ENCODE data around the gene PPP1R14D.

DNA sequence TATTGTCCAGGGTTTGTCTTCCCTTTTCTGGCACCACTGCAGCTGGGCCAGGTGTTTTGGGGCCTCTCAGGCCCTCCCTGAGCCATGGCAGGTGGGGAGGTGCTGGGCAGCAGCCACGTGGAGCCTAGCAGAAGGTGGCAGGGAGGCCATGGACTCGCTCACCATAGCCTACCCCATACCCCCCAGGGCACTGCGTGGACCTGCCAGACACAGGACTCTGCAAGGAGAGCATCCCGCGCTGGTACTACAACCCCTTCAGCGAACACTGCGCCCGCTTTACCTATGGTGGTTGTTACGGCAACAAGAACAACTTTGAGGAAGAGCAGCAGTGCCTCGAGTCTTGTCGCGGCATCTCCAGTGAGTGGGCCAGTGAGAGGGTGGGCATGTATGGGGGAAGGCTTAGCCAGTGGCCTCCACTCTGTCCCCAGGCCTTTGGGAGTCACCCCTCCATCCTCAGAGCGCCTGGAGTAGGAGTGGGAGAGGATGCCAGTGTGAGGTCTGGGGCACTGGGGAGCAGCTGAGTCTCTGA is 27.3 kb upstream of the PPP1R14D start:
- TF ChIP-seq POLR2A (IDR thresholded peaks at IDR 0.05) = no peak
- TF ChIP-seq, protein P1, sequence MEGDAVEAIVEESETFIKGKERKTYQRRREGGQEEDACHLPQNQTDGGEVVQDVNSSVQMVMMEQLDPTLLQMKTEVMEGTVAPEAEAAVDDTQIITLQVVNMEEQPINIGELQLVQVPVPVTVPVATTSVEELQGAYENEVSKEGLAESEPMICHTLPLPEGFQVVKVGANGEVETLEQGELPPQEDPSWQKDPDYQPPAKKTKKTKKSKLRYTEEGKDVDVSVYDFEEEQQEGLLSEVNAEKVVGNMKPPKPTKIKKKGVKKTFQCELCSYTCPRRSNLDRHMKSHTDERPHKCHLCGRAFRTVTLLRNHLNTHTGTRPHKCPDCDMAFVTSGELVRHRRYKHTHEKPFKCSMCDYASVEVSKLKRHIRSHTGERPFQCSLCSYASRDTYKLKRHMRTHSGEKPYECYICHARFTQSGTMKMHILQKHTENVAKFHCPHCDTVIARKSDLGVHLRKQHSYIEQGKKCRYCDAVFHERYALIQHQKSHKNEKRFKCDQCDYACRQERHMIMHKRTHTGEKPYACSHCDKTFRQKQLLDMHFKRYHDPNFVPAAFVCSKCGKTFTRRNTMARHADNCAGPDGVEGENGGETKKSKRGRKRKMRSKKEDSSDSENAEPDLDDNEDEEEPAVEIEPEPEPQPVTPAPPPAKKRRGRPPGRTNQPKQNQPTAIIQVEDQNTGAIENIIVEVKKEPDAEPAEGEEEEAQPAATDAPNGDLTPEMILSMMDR (IDR thresholded peaks at IDR 0.05 in 8 of 11, conservative IDR thresholded peaks at IDR 0.05 in 3 of 11) = no peak

Data from spleen (tissue), 7 donors.